HG03354 (cell line): Measurements from ENCODE around the gene EHBP1.
"Not testable (repeated sequence)": the region's sequence is repeated elsewhere in the genome, so short reads cannot be mapped to it uniquely, and the experiment has no call there.

Experiments used
- ATAC-seq: cut with Tn5 transposase; IDR thresholded peaks from one replicate; pipeline ENCODE4 v1.9.1; 2021; ENCODE audit warnings: mild to moderate bottlenecking; ENCODE audit not compliant: unreplicated experiment, poor library complexity, severe bottlenecking

EHBP1 gene

DNA sequence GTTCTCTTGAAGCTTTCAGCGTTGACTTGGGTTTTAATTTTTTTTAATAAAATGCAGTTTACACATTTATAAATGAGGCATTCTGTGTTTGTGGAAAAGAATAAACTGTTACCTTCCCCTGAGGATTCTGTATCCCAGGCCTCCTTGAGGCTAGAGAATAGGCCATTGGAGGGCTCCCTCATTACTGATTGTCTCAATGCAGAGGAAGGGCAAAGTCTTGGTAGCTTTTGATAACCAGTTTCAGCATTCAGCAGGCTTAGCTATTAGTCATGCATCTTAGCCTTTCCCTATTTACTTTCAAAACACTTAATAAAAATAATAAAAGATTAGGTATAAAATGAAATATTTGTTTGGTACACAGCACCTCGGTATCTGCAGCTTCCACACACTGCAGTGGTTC, 287.0 kb downstream of the EHBP1 start:
- ATAC-seq, result no peak

DNA sequence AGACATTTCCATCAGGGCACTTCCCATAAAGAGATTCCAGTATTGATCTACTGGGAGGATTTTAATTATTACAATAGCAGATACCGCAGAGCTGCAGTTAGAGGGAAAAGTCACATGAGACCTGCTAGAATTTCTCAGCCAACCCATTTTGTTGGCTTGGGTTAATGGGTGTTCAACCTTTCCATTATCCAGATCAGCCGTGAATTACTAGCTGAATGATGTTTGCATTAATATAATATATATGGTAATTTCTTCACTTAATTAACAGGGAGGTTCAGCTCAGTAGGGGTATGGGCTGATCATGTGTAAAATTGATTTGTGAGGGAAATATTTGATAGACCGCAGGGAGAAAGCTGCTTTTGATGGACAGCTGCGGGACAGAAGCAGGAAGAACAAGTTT, 288.7 kb downstream of the EHBP1 start:
- ATAC-seq, result no peak

DNA sequence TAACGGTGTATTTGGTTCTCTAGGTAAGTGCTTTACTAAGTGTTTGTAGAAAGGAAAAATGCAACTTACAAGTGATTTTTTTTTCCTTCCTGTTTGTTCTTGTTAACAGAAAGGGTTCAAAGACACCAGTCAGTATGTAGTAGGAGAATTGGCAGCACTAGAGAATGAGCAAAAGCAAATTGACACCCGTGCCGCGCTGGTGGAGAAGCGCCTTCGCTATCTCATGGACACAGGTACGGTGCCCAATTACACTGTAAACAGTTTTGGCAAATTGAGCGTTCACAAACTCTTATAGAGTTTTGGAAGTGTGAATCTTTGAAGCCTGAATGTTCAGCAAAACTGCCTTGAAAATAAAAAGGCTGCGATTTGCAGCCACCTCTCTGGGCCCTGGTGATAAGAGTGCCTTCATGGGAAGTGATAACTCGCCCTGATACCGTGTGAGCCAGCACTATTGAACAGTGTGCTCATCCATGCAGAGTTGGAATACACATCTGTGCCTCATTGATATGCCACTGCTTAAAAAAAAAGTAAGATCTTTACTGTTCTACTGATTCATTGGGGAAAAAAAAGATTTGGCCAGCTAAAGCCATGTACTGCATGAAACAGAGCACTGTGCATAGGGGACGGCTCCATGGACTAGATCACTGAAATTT, 291.1 kb downstream of the EHBP1 start:
- ATAC-seq, result no peak

- no peak for ATAC-seq
Observed at GRCh38 chr2:62998949-62999348, 293.4 kb downstream of the EHBP1 start.

DNA sequence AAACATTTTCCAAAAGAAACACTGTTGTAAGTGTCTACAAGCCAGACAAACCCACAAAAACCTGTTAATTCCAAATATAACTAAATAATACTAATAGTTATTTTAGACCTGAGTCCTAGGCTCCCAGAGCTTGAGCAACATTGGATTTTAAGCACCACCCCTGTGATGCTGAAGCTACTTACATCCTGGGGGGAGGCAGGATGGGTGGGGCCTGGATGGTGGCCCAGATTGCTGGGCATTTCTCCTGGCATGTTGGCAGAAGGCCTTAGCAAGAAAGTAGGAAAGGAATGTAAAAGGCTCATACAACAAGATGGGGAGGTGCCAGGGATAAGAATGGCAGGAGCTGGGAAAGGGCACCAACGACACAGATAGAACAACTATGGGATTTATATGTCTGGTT, 294.4 kb downstream of the EHBP1 start:
- ATAC-seq, result no peak

- no peak for ATAC-seq
Observed at GRCh38 chr2:63000801-63001200, 295.3 kb downstream of the EHBP1 start.

DNA sequence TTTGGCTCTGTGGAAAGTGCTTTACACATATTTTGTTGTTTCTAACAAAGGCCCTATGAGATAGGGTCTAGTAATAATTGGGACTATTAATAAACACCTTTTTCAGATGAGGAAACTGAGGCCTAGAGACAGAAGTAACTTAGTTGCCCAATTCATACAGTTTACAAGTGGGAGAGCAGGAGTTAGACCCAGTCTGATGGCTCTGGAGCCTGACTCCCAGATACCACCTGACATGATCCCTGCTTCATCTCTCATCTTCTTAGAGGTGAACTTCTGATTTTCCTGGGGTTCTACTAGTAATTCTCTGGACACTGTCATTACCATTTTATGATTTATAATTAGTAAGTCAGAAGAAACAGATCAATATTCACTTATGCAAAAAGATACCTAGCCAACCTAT, 296.1 kb downstream of the EHBP1 start:
- no peak for ATAC-seq

- ATAC-seq, result no peak
Observed at GRCh38 chr2:63003351-63003750, 297.8 kb downstream of the EHBP1 start.

DNA sequence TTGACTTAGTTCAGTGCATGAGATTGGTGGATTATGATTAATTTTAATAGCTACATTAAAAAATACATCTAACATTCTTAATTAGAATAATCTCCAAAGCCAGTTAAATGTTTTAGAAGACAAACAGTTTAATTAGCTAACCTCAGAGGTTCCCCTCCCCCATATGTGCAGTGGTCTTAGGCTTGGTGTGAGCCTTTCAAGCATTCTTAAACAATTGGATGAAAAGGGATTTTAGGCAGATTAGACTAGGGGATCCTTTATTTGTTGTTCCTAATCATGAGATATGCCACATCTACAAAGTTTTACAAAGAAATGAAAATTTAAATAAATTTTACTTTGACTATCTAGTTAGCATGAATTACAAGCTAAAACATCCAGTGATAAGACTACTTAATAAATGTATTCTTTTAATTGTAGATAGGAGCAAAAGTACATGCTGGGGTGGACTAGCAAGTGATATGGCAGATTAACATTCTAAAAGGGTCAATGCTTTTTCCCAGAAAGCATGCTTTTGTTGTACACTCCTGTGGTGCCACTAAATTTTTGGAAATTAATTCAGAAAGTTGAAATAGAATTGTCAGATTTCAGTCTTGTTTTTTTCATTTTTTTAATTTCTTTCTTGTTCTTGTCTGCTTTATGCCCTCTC, 302.4 kb downstream of the EHBP1 start:
- ATAC-seq, result no peak

DNA sequence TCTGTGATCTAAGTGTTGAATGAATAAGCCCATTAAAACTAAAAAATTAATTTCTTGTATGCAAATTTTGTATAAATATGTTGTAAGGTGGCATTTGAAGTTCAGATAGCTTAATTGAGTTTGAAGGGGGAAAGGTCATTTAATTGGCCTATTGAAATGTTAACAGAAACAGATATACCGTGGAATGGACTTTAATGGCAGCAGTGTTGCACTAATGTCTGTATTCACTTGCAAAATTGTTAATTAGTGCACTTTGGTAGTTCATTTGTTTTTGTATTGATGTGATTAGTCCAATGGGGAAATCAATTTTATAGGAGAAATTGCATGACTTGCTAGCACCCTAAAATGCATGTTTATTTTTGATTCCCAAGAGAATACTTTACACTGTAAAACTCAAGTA, 303.3 kb downstream of the EHBP1 start:
- no peak for ATAC-seq

GRCh38 chr2:63009490-63009889, 304.0 kb downstream of the EHBP1 start:
- no peak for ATAC-seq

- ATAC-seq, result no peak
Observed at GRCh38 chr2:63012541-63012940, 307.0 kb downstream of the EHBP1 start.

- ATAC-seq, result no peak
Observed at GRCh38 chr2:63013438-63013837, 307.9 kb downstream of the EHBP1 start.

DNA sequence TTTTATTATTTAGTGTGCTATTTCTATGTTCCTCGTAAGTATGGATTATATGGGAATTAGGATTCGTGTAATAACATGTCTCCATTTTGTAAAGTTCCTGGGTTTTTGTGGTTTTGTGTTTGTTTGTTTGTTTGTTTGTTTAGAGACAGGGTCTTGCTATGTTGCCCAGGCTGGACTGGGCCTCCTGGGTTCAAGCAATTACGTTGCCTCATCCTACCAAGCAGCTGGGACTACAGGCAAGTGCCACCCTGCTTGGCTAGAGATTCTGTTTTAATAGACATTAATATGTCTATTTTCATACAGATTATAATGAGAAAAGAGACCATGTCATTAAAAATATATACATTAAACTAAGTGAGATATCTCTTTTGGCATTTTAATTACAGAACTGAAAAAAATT, 309.9 kb downstream of the EHBP1 start:
- no peak for ATAC-seq

- no peak for ATAC-seq
Observed at GRCh38 chr2:63018439-63018838, 312.9 kb downstream of the EHBP1 start.

DNA sequence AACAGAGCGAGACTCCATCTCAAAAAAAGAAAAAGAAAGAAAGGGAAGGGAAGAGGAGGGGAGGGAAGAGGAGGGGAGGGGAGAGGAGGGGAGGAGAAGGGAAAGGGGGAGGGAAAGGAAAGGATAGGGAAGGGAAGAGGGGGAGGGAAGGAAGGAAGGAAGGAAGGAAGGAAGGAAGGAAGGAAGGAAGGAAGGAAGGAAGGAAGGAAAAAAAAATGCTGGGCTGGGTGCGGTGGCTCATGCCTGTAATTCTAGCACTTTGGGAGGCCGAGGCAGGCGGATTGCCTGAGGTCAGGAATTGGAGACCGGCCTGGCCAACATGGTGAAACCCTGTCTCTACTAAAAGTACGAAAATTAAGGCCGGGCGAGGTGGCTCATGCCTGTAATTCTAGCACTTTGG, 314.2 kb downstream of the EHBP1 start:
- ATAC-seq, result not testable (repeated sequence)

- peak; percentile 66 for ATAC-seq
Observed at GRCh38 chr2:63023444-63023843, 317.9 kb downstream of the EHBP1 start.

DNA sequence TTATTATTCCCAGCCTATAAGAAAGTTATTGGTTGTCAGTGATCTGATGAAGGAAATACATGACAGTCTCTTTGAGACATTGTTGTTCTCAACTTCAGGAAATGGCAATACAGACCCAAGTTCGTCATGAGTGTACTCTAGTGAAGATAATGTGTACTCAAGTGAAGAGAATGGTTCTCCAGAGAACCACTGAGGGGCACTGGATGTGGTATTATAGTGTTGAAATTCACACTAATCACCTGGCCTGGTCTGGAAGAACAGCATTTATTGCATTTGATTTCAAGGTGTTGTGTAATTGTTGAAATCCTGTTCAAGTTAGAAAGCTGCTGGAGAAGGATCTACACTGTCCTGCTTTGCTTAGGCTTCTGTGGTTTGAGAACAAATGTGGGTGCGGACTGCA, 321.7 kb downstream of the EHBP1 start:
- no peak for ATAC-seq

GRCh38 chr2:63029058-63029457, 323.5 kb downstream of the EHBP1 start:
- ATAC-seq, result no peak

GRCh38 chr2:63034526-63034925, 329.0 kb downstream of the EHBP1 start:
- no peak for ATAC-seq

GRCh38 chr2:63035169-63035568, 329.7 kb downstream of the EHBP1 start:
- ATAC-seq, result no peak

- no peak for ATAC-seq
Observed at GRCh38 chr2:63035660-63036059, 330.1 kb downstream of the EHBP1 start.
